IPS-20b (cell line): ENCODE results near the gene PIK3CD.

Source experiments
- H3K27ac ChIP-seq: one replicate; pipeline ENCODE4 v1.5.1; 2013; ENCODE audit warnings: low read length
- H3K27me3 ChIP-seq: 2 replicates; pipeline ENCODE4 v1.6.1; 2013; ENCODE audit warnings: mild to moderate bottlenecking, low read length, inconsistent platforms; ENCODE audit not compliant: insufficient read depth
- H3K36me3 ChIP-seq: 2 replicates; pipeline ENCODE4 v1.6.1; 2013; ENCODE audit warnings: low read depth, mild to moderate bottlenecking, inconsistent platforms, low read length, moderate library complexity; ENCODE audit not compliant: insufficient read depth
- H3K4me1 ChIP-seq: 2 replicates; pipeline ENCODE4 v1.6.1; 2013; ENCODE audit warnings: mild to moderate bottlenecking, control low read depth, inconsistent platforms, low read length, moderate library complexity; ENCODE audit not compliant: insufficient read depth
- H3K4me3 ChIP-seq: 2 replicates; pipeline ENCODE4 v1.5.1; 2013; ENCODE audit warnings: mild to moderate bottlenecking, low read length, inconsistent platforms
- H3K9ac ChIP-seq: 2 replicates; pipeline ENCODE4 v1.6.1; 2013; ENCODE audit warnings: low read depth, mild to moderate bottlenecking, inconsistent platforms, low read length, moderate library complexity
- H3K9me3 ChIP-seq: 2 replicates; pipeline ENCODE4 v1.6.1; 2013; ENCODE audit warnings: mild to moderate bottlenecking, low read depth, low read length, inconsistent platforms; ENCODE audit not compliant: insufficient read depth

The PIK3CD gene

GRCh38 chr1:9717193-9718005, 65.9 kb downstream of the PIK3CD start:
- Histone ChIP-seq H3K36me3 (peaks cover 5% of the 10 kb centered on the region; the same call in 1 of the 2 replicates), H3K4me3 (no peak overlapping the region), H3K27ac (peak overlapping the region; percentile 91), H3K9ac (peak overlapping the region; percentile 58; the same call in 1 of the 2 replicates), H3K4me1 (peaks cover 31% of the 10 kb centered on the region; the same call in 1 of the 2 replicates), H3K27me3 (no peaks in the 10 kb centered on the region), H3K9me3 (no peaks in the 10 kb centered on the region)

- no peak overlapping the region for H3K4me3 ChIP-seq
- H3K27me3 ChIP-seq = no peaks in the 10 kb centered on the region
- peaks cover 10% of the 10 kb centered on the region; the same call in 1 of the 2 replicates for H3K36me3 ChIP-seq
- H3K27ac ChIP-seq = peak overlapping the region; percentile 91
- H3K4me1 ChIP-seq = peaks cover 30% of the 10 kb centered on the region; the same call in 1 of the 2 replicates
- H3K9ac ChIP-seq = peak overlapping the region; percentile 58; the same call in 1 of the 2 replicates
- peaks cover 4% of the 10 kb centered on the region; the same call in 1 of the 2 replicates for H3K9me3 ChIP-seq
Measured at GRCh38 chr1:9718006-9718680, 66.6 kb downstream of the PIK3CD start.

- Histone ChIP-seq H3K27ac (no peak overlapping the region), H3K4me3 (no peak overlapping the region), H3K9me3 (peaks cover 9% of the 10 kb centered on the region; the same call in 1 of the 2 replicates), H3K27me3 (no peaks in the 10 kb centered on the region), H3K36me3 (peaks cover 17% of the 10 kb centered on the region; the same call in 1 of the 2 replicates), H3K4me1 (peaks cover 18% of the 10 kb centered on the region; the same call in 1 of the 2 replicates), H3K9ac (no peak overlapping the region)
Measured at GRCh38 chr1:9719978-9720722, 68.6 kb downstream of the PIK3CD start.

- Histone ChIP-seq H3K4me3 (no peak overlapping the region), H3K27me3 (no peaks in the 10 kb centered on the region), H3K36me3 (peaks cover 17% of the 10 kb centered on the region; the same call in 1 of the 2 replicates), H3K9me3 (peaks cover 9% of the 10 kb centered on the region; the same call in 1 of the 2 replicates), H3K9ac (no peak overlapping the region), H3K4me1 (peaks cover 14% of the 10 kb centered on the region; the same call in 1 of the 2 replicates), H3K27ac (no peak overlapping the region)
Measured at GRCh38 chr1:9720785-9721605, 69.5 kb downstream of the PIK3CD start.

GRCh38 chr1:9721606-9722377, 70.3 kb downstream of the PIK3CD start:
- H3K27ac ChIP-seq = no peak overlapping the region
- H3K4me1 ChIP-seq = peaks cover 14% of the 10 kb centered on the region; the same call in 1 of the 2 replicates
- no peaks in the 10 kb centered on the region for H3K27me3 ChIP-seq
- no peak overlapping the region for H3K9ac ChIP-seq
- H3K9me3 ChIP-seq = peaks cover 9% of the 10 kb centered on the region; the same call in 1 of the 2 replicates
- H3K4me3 ChIP-seq = no peak overlapping the region
- H3K36me3 ChIP-seq = peaks cover 17% of the 10 kb centered on the region; the same call in 1 of the 2 replicates

- Histone ChIP-seq H3K27ac (no peak overlapping the region), H3K4me1 (peaks cover 12% of the 10 kb centered on the region; the same call in 1 of the 2 replicates), H3K36me3 (peaks cover 23% of the 10 kb centered on the region; the same call in 1 of the 2 replicates), H3K9me3 (peaks cover 9% of the 10 kb centered on the region; the same call in 1 of the 2 replicates), H3K4me3 (no peak overlapping the region), H3K27me3 (no peaks in the 10 kb centered on the region), H3K9ac (no peak overlapping the region)
Measured at GRCh38 chr1:9722378-9722749, 70.8 kb downstream of the PIK3CD start.

- no peak overlapping the region for H3K9ac ChIP-seq
- no peak overlapping the region for H3K4me3 ChIP-seq
- H3K27me3 ChIP-seq = no peaks in the 10 kb centered on the region
- H3K4me1 ChIP-seq = peaks cover 5% of the 10 kb centered on the region; the same call in 1 of the 2 replicates
- H3K36me3 ChIP-seq = peaks cover 31% of the 10 kb centered on the region
- peaks cover 9% of the 10 kb centered on the region; the same call in 1 of the 2 replicates for H3K9me3 ChIP-seq
- H3K27ac ChIP-seq = no peak overlapping the region
Measured at GRCh38 chr1:9723068-9723805, 71.7 kb downstream of the PIK3CD start.

GRCh38 chr1:9723926-9724325, 72.4 kb downstream of the PIK3CD start:
- Histone ChIP-seq H3K9ac (no peak overlapping the region), H3K4me3 (no peak overlapping the region), H3K27ac (no peak overlapping the region), H3K27me3 (no peaks in the 10 kb centered on the region), H3K36me3 (peaks cover 38% of the 10 kb centered on the region), H3K9me3 (peaks cover 9% of the 10 kb centered on the region; the same call in 1 of the 2 replicates), H3K4me1 (peaks cover 5% of the 10 kb centered on the region; the same call in 1 of the 2 replicates)

GRCh38 chr1:9724706-9725476, 73.4 kb downstream of the PIK3CD start:
- no peaks in the 10 kb centered on the region for H3K27me3 ChIP-seq
- peaks cover 47% of the 10 kb centered on the region for H3K36me3 ChIP-seq
- H3K4me1 ChIP-seq = peaks cover 5% of the 10 kb centered on the region; the same call in 1 of the 2 replicates
- H3K9me3 ChIP-seq = peaks cover 9% of the 10 kb centered on the region; the same call in 1 of the 2 replicates
- H3K4me3 ChIP-seq = no peak overlapping the region
- no peak overlapping the region for H3K27ac ChIP-seq
- H3K9ac ChIP-seq = no peak overlapping the region
